Measurements from ENCODE around the gene NEK2. TPM values are rescaled to one million over a fixed set of nuclear protein-coding genes. Genes with fewer than 3 reads are reported as not detected.
"Not testable (repeated sequence)": the region's sequence is repeated elsewhere in the genome, so short reads cannot be mapped to it uniquely, and the experiment has no call there.

Gene NEK2
- total RNA-seq, 1 donor from 2014 or later, result 0.25 TPM

GRCh38 chr1:211639475-211640300, 35.7 kb downstream of the NEK2 start:
- DNase-seq (no peak), ATAC-seq (no peak)
- intact Hi-C loops (cut with micrococcal nuclease), result no loop called here

DNA sequence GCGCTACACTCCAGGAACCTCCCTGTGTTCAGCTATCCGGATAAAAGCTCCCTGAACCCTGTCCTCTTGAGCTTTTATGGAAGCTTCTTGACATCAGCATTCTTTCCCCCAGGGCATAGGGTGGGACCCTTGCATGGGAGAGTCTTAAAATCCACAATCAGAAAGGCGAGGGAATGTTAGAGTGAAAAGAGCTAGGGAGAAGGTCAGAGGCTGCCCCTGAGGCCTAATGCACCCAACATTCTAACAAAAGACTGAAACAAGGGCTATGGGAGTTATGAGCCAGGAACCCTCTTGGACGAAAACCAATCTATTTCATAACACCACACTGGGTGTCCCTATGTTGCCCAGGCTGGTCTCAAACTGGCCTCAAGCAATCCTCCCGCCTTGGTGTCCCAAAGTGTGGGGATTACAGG, 36.7 kb downstream of the NEK2 start:
- ATAC-seq (peak; percentile 32), DNase-seq (no peak)
- intact Hi-C loops (cut with micrococcal nuclease), result no loop called here

GRCh38 chr1:211638246-211638645, 37.2 kb downstream of the NEK2 start:
- no peak for DNase-seq
- intact Hi-C loops (cut with micrococcal nuclease), result no loop called here
- ATAC-seq, result no peak

- intact Hi-C loops (cut with micrococcal nuclease), result no loop called here
- DNase-seq (no peak), ATAC-seq (no peak)
These were observed 38.4 kb downstream of the NEK2 start for GRCh38 chr1:211637066-211637465.

GRCh38 chr1:211636575-211637029, 38.8 kb downstream of the NEK2 start:
- intact Hi-C loops (cut with micrococcal nuclease); ATAC-seq; DNase-seq: not testable (repeated sequence)

- intact Hi-C loops (cut with micrococcal nuclease), result no loop called here
- DNase-seq (no peak), ATAC-seq (no peak)
These were observed 39.7 kb downstream of the NEK2 start for GRCh38 chr1:211635597-211636205.

DNA sequence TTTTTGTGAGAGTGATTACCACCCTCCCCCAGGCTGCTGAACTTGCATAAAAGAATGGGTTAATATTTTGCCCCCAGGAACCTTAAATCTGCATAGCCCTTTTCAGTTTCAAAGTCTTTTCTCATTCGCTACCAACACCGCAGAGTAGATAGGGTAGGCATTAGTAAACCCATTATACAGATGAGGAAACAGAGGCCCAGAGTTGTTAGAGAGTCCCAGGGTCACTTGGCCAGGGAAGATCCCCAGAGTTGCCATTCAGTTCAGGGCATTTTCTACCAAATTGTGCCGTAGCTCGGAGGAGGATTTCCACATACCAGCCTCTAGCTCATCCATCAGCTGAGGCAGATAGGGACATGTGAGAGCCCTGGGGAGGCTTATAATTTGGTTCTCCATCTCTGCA, 40.5 kb downstream of the NEK2 start:
- intact Hi-C loops (cut with micrococcal nuclease), result no loop called here
- ATAC-seq (no peak), DNase-seq (no peak)

DNA sequence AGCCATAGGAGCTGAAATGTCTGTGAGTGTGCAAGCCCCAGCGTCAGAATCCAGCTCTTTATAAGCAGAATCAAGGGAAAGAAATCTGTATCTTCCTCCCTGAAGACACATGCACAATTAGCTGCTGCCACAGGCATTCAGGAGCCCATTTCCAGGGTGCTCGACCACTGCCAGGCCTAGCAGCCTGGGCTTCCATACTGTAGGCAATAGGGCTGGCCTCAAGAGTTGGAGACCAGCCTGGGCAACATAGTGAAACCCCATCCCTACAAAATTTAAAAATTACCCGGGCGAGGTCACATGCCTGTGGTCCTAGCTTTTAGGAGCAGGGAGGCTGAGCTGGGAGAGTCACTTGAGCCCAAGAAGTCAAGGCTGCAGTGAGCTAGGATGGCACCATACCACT, 41.0 kb downstream of the NEK2 start:
- intact Hi-C loops (cut with micrococcal nuclease), result no loop called here
- no peak for DNase-seq
- ATAC-seq, result no peak

- ATAC-seq, result no peak
- no peak for DNase-seq
- intact Hi-C loops (cut with micrococcal nuclease), result no loop called here
These were observed 41.9 kb downstream of the NEK2 start for GRCh38 chr1:211633524-211633846.

DNA sequence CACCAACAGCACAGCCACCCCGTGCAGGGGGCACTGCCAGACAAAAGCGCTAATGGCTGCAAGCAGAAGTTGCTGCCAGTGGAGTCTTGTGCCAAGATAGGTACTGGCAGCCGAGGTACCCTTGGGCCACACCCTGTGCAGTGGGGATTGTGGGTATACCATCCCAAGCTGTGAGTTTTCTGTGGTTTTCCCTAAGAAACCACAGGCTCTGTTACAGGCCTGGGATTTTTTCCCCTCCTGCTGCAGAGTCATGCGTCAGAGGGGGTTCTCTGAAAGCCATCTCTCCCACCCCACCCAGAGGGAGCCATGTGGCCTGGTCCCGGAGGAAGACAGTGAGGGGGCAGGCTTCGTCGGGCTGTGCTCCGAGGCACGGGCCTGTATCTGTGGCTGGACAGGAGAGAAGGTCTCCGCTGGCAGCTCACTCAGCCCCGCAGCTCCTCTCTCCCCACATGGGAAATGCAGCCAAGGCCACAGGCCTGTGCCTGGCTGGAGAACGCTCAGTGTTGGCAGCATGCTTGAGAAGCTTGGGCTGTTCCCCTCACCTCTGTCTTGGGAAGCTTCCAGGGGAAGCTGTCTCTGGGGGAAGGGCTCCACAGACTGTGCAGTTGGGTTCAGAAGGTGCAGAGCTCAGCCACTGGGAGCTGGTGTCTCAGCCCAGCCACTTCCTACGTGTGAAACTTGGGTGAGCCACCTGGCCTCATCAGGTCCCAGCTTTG, 42.5 kb downstream of the NEK2 start:
- DNase-seq (peak; percentile 80), ATAC-seq (peak; percentile 81)
- intact Hi-C loops (cut with micrococcal nuclease), result no loop called here

DNA sequence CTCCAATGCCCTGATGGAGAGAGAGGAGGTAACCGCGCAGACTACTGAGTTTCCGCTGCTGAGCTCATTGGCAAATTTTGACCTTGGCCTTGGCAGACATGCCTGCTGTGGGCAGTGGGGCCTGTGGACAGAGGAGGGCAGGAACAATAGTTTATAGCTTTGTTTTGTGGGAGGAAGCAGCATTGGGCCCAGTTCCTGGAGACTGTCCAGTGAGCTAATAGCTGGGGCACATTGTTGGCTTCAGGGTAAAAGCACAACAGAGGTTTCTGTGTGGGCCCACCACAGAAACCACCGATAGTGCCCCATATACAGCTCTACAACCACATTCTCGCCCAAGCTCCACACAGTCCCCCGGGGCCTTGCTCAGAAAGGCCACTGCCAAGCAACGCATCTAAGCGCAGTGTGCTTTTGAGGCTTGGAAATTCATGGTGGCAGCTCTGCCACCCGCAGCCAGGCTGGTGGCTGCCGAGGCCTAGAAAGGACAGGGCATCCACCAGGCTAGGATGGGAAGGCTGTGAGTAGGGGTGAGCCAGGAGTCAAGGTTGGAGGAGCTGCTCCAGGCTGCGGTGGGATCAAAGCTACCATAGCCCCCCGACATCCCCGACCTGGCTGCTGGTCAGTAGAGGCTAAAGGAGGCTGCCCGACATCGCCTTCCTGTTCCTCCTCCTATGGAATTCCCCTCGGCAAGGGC, 43.2 kb downstream of the NEK2 start:
- intact Hi-C loops (cut with micrococcal nuclease), result no loop called here
- ATAC-seq (no peak), DNase-seq (no peak)

GRCh38 chr1:211631168-211631567, 44.3 kb downstream of the NEK2 start:
- intact Hi-C loops (cut with micrococcal nuclease), result no loop called here
- ATAC-seq, result no peak
- no peak for DNase-seq

GRCh38 chr1:211630236-211631081, 45.0 kb downstream of the NEK2 start:
- intact Hi-C loops (cut with micrococcal nuclease), result no loop called here
- peak; percentile 79 for DNase-seq
- ATAC-seq, result peak; percentile 80

DNA sequence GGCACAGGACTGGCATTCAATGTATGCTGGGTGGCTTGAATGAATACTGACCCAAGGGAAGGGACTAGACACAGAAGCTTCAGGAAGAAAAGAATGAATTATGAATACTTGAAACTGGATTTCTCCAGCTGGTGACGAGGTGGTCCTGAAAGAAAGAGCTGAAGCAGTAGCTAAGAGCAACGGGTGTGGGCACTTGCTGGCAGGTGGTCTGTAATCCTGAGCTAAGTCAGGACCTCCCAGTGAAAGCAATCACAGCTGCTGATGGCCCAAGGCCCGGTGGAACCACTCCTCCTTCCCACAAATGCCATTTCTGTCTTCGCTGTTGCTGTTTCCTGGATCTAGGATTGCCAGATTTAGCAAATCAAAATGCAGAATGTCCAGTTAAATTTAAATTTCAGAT, 47.0 kb downstream of the NEK2 start:
- ATAC-seq (no peak), DNase-seq (no peak)
- intact Hi-C loops (cut with micrococcal nuclease), result no loop called here

DNA sequence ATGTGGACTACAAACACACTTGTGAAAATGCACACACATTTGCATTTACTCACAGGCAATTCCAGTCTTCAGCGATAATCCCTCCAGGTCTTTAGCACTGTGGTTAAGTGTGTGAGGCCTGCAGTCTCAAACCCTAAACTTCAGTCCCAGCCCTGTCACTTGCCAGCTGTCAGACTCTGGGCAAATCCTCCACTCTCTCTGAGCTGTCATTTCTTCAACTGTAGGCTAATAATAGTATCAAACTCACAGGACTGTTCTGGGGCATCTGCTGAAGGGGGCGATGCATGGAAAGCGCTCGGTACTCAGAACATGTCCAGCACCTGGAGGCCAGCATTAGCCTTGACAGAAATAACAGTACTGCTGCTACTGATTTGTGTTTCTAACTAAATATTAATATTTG, 48.2 kb downstream of the NEK2 start:
- peak; percentile 44 for ATAC-seq

GRCh38 chr1:211625866-211626265, 49.6 kb downstream of the NEK2 start:
- DNase-seq; intact Hi-C loops (cut with micrococcal nuclease); ATAC-seq: not testable (repeated sequence)

More for the DNA sequence above, 48.2 kb downstream of the NEK2 start:
- intact Hi-C loops (cut with micrococcal nuclease), result no loop called here
- DNase-seq, result no peak

DNA sequence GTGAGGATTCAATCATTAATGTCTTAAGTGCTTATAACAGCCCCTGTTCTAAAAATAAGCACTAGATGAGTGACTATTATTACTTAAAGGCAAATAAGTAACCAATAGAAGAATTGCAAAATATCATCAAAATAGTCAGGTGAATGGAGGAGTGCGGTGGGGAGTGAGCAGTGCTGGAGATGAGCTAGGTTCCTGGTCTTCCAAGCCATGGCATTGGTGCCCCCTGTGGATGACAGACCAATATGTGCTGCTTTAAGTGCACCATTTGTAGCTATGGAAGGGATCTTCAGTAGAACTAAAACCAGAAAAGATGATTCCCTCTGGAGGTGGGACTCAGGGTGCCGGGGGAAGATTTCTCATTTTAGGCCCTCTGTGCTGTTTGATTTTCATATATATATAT, 50.4 kb downstream of the NEK2 start:
- DNase-seq (no peak), ATAC-seq (peak; percentile 64)
- intact Hi-C loops (cut with micrococcal nuclease), result no loop called here

DNA sequence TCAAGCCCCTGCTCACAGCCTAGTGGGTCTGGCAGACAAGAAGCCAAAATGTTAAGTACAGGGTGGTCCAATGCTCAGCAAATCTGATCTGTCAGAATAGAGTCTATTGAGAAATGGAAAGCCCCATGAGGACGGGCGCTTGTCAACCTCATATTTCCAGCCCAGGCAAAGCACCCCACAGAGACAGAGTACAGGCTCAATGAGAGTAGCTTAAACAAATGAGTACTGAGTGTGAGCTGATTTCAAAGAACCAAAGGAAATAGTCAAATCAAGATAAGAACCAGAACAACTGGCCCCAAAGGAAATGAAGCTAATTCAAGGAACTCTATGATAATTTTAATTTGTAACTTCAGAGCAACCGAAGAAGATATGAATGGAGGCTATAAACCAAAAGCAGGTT, 51.9 kb downstream of the NEK2 start:
- DNase-seq (no peak), ATAC-seq (no peak)
- intact Hi-C loops (cut with micrococcal nuclease), result no loop called here
